Vagina (tissue), 2 donors: ENCODE data around the gene HOXC10.

ENCODE experiments used
- POLR2A ChIP-seq, 2 donors: fragments of 450-650 bp; IDR thresholded peaks; one replicate each; pipeline ENCODE4 v1.6.1; 2017; ENCODE audit warnings: antibody characterized with exemption in 2 of 2, mild to moderate bottlenecking in 2 of 2, moderate library complexity in 2 of 2
- TF ChIP-seq, protein P1 (sequence below), 3 experiments: fragments of 450-650 bp in 2 of 3; fragments of 200-600 bp in 1 of 3; sonication (generic) in 1 of 3; IDR thresholded peaks; one replicate each; pipeline ENCODE4 v1.5.1; 2017 to 2019; ENCODE audit warnings: antibody characterized with exemption in 3 of 3, mild to moderate bottlenecking in 2 of 3, moderate library complexity in 2 of 3

DNA sequence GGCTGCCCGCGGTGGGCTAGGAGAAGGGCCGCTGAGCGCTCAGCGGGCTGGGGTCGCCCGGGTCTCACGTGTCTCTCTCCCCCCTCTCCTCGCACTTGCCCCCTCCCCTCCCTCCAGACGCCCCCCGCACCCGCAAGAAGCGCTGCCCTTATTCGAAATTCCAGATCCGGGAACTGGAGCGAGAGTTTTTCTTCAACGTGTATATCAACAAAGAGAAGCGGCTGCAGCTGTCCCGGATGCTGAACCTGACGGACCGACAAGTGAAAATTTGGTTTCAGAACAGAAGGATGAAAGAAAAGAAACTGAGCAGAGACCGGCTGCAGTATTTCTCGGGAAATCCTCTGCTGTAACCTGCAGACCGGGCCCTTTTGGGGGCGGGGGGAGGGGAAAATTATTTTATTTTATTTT lies 9.9 kb upstream of the HOXC10 start:
- no peak for TF ChIP-seq POLR2A (IDR thresholded peaks at IDR 0.05)
- TF ChIP-seq, protein P1, sequence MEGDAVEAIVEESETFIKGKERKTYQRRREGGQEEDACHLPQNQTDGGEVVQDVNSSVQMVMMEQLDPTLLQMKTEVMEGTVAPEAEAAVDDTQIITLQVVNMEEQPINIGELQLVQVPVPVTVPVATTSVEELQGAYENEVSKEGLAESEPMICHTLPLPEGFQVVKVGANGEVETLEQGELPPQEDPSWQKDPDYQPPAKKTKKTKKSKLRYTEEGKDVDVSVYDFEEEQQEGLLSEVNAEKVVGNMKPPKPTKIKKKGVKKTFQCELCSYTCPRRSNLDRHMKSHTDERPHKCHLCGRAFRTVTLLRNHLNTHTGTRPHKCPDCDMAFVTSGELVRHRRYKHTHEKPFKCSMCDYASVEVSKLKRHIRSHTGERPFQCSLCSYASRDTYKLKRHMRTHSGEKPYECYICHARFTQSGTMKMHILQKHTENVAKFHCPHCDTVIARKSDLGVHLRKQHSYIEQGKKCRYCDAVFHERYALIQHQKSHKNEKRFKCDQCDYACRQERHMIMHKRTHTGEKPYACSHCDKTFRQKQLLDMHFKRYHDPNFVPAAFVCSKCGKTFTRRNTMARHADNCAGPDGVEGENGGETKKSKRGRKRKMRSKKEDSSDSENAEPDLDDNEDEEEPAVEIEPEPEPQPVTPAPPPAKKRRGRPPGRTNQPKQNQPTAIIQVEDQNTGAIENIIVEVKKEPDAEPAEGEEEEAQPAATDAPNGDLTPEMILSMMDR (IDR thresholded peaks at IDR 0.05): no peak
